ENCODE measurements around the gene NLRP9.

GRCh38 chr19:55692681-55693081 lies 45.5 kb downstream of the NLRP9 start:
- TF ChIP-seq, protein P1, sequence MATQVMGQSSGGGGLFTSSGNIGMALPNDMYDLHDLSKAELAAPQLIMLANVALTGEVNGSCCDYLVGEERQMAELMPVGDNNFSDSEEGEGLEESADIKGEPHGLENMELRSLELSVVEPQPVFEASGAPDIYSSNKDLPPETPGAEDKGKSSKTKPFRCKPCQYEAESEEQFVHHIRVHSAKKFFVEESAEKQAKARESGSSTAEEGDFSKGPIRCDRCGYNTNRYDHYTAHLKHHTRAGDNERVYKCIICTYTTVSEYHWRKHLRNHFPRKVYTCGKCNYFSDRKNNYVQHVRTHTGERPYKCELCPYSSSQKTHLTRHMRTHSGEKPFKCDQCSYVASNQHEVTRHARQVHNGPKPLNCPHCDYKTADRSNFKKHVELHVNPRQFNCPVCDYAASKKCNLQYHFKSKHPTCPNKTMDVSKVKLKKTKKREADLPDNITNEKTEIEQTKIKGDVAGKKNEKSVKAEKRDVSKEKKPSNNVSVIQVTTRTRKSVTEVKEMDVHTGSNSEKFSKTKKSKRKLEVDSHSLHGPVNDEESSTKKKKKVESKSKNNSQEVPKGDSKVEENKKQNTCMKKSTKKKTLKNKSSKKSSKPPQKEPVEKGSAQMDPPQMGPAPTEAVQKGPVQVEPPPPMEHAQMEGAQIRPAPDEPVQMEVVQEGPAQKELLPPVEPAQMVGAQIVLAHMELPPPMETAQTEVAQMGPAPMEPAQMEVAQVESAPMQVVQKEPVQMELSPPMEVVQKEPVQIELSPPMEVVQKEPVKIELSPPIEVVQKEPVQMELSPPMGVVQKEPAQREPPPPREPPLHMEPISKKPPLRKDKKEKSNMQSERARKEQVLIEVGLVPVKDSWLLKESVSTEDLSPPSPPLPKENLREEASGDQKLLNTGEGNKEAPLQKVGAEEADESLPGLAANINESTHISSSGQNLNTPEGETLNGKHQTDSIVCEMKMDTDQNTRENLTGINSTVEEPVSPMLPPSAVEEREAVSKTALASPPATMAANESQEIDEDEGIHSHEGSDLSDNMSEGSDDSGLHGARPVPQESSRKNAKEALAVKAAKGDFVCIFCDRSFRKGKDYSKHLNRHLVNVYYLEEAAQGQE (IDR thresholded peaks at IDR 0.05; ENCODE audit: insufficient read depth in 1 of 2, low read depth in 2 of 2, low read length in 2 of 2), result no peak
- no peak for TF ChIP-seq POLR2AphosphoS5 (IDR thresholded peaks at IDR 0.05; ENCODE audit: low read depth, low read length)
